HepG2 (cell line): ENCODE results near the gene SLC17A5. TPM values are rescaled to one million over a fixed set of nuclear protein-coding genes. Genes with fewer than 3 reads are reported as not detected.

Experiments
- ATAC-seq: fragments of 200-7000 bp; cut with Tn5 transposase; 3 replicates; pipeline ENCODE4 v1.9.1; 2020; ENCODE audit warnings: mild to moderate bottlenecking, moderate library complexity
- BruUV-seq: library from RNA; stranded (reverse); fragments of 400-500 nt; replicated peaks from 2 replicates; lab custom pipeline; 2021; lab: Mats Ljungman, UMichigan
- CTCF ChIA-PET: fragments of 300-600 bp; formaldehyde crosslinking; extraction: SDS; loops from one replicate; lab custom pipeline; 2021; ENCODE audit warnings: low total read pairs, inconsistent platforms, low intra/inter-chr PET ratio; lab: Yijun Ruan, JAX
- POLR2A ChIA-PET: fragments of 350-600 bp; sonication (Branson Sonifier 250); formaldehyde crosslinking; loops from one replicate; lab custom pipeline; 2020; ENCODE audit warnings: antibody characterized with exemption, inconsistent platforms; lab: Yijun Ruan, JAX
- DNase-seq: peaks from one replicate; pipeline ENCODE4 v3.0.0-alpha.2; 2015; ENCODE audit warnings: low spot score
- FAIRE-seq: peaks from 3 replicates; lab custom pipeline; 2011; peaks lifted over from hg19 to GRCh38; lab: Jason Lieb, UNC
- H2AFZ ChIP-seq: one replicate; pipeline ENCODE4 v1.6.1; 2011; ENCODE audit warnings: low read length, inconsistent platforms
- H3K27ac ChIP-seq: fragments of 300-600 bp; 3 replicates; pipeline ENCODE4 v1.8.0; 2011; ENCODE audit warnings: mixed run types, mild to moderate bottlenecking, mixed read lengths, low read length, inconsistent platforms; ENCODE audit not compliant: insufficient read depth; ENCODE audit errors: extremely low read length
- H3K27me3 ChIP-seq, 2 experiments: fragments of 200-600 bp in 1 of 2; 2 replicates in 1 of 2; 3 replicates in 1 of 2; pipeline versions ENCODE4 v1.6.0 to v1.8.0; 2011; ENCODE audit warnings: low read length in 2 of 2, mild to moderate bottlenecking in 2 of 2, moderate library complexity in 2 of 2, inconsistent platforms in 1 of 2; ENCODE audit not compliant: insufficient read depth in 2 of 2, control insufficient read depth in 1 of 2
- H3K36me3 ChIP-seq, 2 experiments: fragments of 200-600 bp in 1 of 2; replicated peaks in 1 of 2; 2 replicates in 1 of 2; 3 replicates in 1 of 2; pipeline versions ENCODE4 v1.5.1 to v1.8.0; 2011; ENCODE audit warnings: low read length in 2 of 2, inconsistent platforms in 1 of 2; ENCODE audit not compliant: insufficient read depth in 2 of 2, control insufficient read depth in 1 of 2
- H3K4me1 ChIP-seq: 2 replicates; pipeline ENCODE4 v1.5.1; 2012; ENCODE audit warnings: low read length, inconsistent platforms; ENCODE audit not compliant: insufficient read depth
- H3K4me2 ChIP-seq: 2 replicates; pipeline ENCODE4 v1.6.0; 2011; ENCODE audit warnings: low read depth, low read length, inconsistent platforms
- H3K4me3 ChIP-seq, 3 experiments: fragments of 200-600 bp in 1 of 3; sonication (generic), shearing (Covaris generic) in 1 of 3; replicated peaks in 1 of 3; 2 replicates each; pipeline ENCODE4 v1.5.1; 2011 to 2016; ENCODE audit warnings: low read length in 3 of 3, inconsistent platforms in 2 of 3, low read depth in 2 of 3, mild to moderate bottlenecking in 2 of 3, control low read depth in 1 of 3, mixed read lengths in 1 of 3; ENCODE audit not compliant: insufficient read depth in 1 of 3
- H3K79me2 ChIP-seq: one replicate; pipeline ENCODE4 v1.6.1; 2011; ENCODE audit warnings: low read length, inconsistent platforms; ENCODE audit not compliant: insufficient read depth
- H3K9ac ChIP-seq: 2 replicates; pipeline ENCODE4 v1.6.0; 2011; ENCODE audit warnings: mild to moderate bottlenecking, low read depth, low read length, inconsistent platforms; ENCODE audit not compliant: insufficient read depth
- H3K9me3 ChIP-seq: 2 replicates; pipeline ENCODE4 v1.5.1; 2012; ENCODE audit warnings: mild to moderate bottlenecking, low read length
- H4K20me1 ChIP-seq: 2 replicates; pipeline ENCODE4 v1.6.0; 2011; ENCODE audit warnings: inconsistent platforms, mild to moderate bottlenecking, low read length, moderate library complexity; ENCODE audit not compliant: insufficient read depth
- ZHX2 ChIP-seq, 2 experiments: sonication (generic) in 1 of 2; formaldehyde crosslinking in 1 of 2; IDR thresholded peaks; 2 replicates each; pipeline versions ENCODE4 v1.6.1 to v1.9.0; 2014 to 2022; ENCODE audit warnings: antibody characterized with exemption in 1 of 2, borderline replicate concordance in 1 of 2, inconsistent platforms in 1 of 2, low read depth in 1 of 2, missing genetic modification reagents in 1 of 2
- WGBS: methylation state at CpG from one replicate; pipeline ENCODE4 v1.1.6; 2017; ENCODE audit warnings: low lambda C conversion rate; 5-methylcytosine and 5-hydroxymethylcytosine counted together
- in situ Hi-C: cut with HindIII; loops from 2 replicates; pipeline ENCODE4 v1.10.0; 2017; ENCODE audit warnings: low pct_unique_long_range_greater_than_20kb; ENCODE audit not compliant: extremely low pct_ligation_motif_present
- intact Hi-C: fragments of 100-400 bp; cut with micrococcal nuclease; formaldehyde crosslinking; loops from one replicate; pipeline ENCODE4 v1.10.0; 2022; ENCODE audit not compliant: unreplicated experiment
- polyA plus RNA-seq, 8 experiments: library from polyadenylated mRNA; depleted of rRNA in 3 of 8; stranded (reverse) in 7 of 8; unstranded in 1 of 8; fragments of >200 nt; fragmentation: Illumina TruSeq in 4 of 8; extraction: Trizol in 4 of 8; gene quantifications; 2 replicates each; pipeline versions ENCODE4 v1.2.1 to v1.2.3, GENCODE V29; 2011 to 2016; ENCODE audit warnings: low read depth in 4 of 8, missing spikeins in 1 of 8, mixed read lengths in 1 of 8; ENCODE audit not compliant: insufficient read depth in 1 of 8
- total RNA-seq, 5 experiments: library from RNA; depleted of rRNA; stranded (reverse); fragments of >200 nt; fragmentation: Illumina TruSeq; extraction: Trizol; gene quantifications; 2 replicates each; pipeline ENCODE4 v1.2.3, GENCODE V29; 2016; ENCODE audit warnings: low read depth in 1 of 5

SLC17A5 gene
- total and polyA plus RNA-seq, 2 of the 13 experiments (the other 11 are each of a cell fraction or from before 2014, with no cell fraction given), result 18.3 to 20.5 TPM

DNA sequence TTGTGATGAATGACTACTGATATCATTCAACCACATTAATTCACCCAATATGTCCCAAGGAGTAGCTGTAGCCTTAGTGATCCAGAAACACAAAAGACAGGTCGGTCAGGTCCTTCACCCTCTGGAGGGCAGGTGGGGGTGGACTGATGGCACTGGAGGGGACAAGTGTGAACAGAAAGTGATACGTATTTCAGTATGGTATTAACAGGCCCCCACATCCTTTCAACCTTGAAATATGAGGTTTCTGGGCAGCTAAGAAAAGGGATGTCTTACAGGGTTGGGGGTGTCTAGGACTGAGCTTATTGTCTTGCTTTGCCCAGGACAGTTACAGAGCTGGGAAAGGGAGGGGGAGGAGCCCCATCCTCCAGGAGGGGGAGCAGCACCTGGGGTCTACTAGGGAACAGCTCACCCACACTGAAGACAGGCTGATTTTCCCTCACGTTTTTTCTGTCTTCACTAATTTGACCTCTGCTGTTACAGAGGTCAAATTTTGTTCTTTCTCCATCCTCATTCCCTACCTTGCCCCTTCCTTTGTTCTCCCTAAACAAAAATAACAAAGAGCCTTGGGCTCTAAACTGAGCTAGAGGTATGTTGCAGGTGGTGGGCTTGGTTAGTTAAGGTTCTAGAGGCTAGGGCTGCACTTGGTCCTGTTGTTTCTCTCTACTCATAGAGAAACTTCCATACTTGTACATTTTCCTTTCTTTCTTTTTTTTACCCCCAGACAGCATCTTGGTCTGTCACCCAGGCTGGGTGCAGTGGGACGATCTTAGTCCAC, 95.0 kb downstream of the SLC17A5 start:
- H3K27ac ChIP-seq, result no peak overlapping the region
- no TSS peak for BruUV-seq

More for the DNA sequence above, 95.0 kb downstream of the SLC17A5 start:
- intact Hi-C loops, result no loop called here
- H3K79me2 ChIP-seq, result no peaks in the 10 kb centered on the region
- no peak overlapping the region for H3K4me3 ChIP-seq
- DNase-seq, result no peak
- in situ Hi-C loops, result no loop called here
- H4K20me1 ChIP-seq, result no peaks in the 10 kb centered on the region
- 51% methylated on average over 4 of the region's 4 CpGs for WGBS
- peaks cover 53% of the 10 kb centered on the region for H3K4me1 ChIP-seq
- no peak overlapping the region for H3K4me2 ChIP-seq
- POLR2A ChIA-PET, result interaction anchor here (1.1 to 4.4 kb wide), 3 partner anchors 28 to 38 kb away, joined by 3 to 27 read pairs (median 5); partner anchors contain the start of gene EEF1A1
- no peak overlapping the region for H2AFZ ChIP-seq
- ATAC-seq, result peak; percentile 48
- no peaks in the 10 kb centered on the region for H3K27me3 ChIP-seq
- no peaks in the 10 kb centered on the region for H3K9me3 ChIP-seq
- no peaks in the 10 kb centered on the region for H3K36me3 ChIP-seq
- TF ChIP-seq ZHX2 (IDR thresholded peaks at IDR 0.05; ENCODE audit: low read depth) (no peak), ZHX2 (CRISPR knock-in tag; IDR thresholded peaks at IDR 0.05; ENCODE audit: borderline replicate concordance) (no peak)
- CTCF ChIA-PET, result no interaction called here
- H3K9ac ChIP-seq, result no peak overlapping the region
- no peak for FAIRE-seq
